Stimulated activated CD8-positive, alpha-beta memory T cell treated with anti-CD3 and anti-CD28 coated beads, Interleukin-15, amount 100 ng/mL, for 24 hours (primary cell): ENCODE results near the gene DAP.
A peak's percentile ranks its signal among the peaks of the same experiment; 100 is the strongest.
"Not testable (repeated sequence)": the region's sequence is repeated elsewhere in the genome, so short reads cannot be mapped to it uniquely, and the experiment has no call there.

Source experiments
- DNase-seq: peaks from one replicate; pipeline ENCODE4 v3.0.0-alpha.2; 2020; ENCODE audit warnings: low read depth

DAP gene

DNA sequence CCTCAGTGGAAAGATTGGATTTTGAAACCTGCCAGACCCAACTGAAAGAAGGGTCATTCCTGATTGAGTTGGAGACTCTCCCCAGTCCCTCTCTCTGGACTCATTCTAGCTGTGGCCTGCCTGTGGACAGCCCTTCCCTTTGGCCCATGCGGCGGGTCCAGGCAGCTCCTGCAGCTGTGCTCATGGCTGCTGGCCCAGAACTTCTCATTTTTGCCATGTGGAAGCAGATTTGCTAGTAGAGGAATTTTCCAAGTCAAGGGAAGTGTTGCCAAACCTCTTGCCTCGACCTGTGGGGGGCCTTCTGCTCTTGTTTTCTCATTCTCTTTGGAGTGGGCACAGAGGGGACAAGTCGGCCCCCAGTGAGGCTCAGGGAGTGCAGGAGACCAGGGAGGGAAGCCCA, 108.0 kb downstream of the DAP start:
- DNase-seq, result no peak

- no peak for DNase-seq
Observed at GRCh38 chr5:10652606-10653005, 108.4 kb downstream of the DAP start.

- DNase-seq, result no peak
Observed at GRCh38 chr5:10652151-10652550, 108.9 kb downstream of the DAP start.

DNA sequence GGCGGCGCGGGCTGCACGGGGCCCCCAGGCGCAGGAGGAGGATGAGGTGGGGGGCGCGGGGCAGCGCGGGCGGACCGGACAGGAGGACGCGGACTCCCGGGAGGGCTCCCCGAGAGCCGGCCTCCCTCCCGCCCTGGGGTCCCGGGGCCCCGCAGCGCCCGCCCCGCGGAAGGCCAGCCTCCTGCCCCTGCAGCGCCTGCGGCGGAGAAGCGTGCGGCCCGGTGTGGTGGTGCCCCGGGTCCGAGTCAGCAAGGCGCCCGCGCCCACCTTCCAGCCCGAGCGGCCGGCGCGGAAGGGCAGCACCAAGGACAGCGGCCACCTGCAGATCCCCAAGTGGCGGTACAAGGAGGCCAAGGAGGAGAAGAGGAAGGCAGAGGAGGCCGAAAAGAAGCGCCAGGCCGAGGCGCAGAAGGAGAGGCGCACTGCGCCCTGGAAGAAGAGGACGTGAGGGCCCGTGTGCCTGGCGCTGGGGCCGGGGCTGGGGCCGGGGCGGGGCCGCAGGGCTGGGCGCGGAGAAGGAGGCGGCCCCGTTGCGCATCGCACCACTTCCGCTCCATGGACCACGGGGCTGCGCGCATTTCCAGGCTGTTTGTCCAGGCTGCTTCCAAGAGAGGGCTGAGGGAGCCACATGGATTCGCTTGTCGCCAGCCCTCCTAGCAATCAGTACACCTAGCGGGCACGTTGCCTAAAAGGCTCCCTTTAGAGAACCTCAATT, 111.2 kb downstream of the DAP start:
- no peak for DNase-seq

- DNase-seq, result no peak
Observed at GRCh38 chr5:10648806-10649665, 112.0 kb downstream of the DAP start.

GRCh38 chr5:10647640-10648039, 113.4 kb downstream of the DAP start:
- no peak for DNase-seq

GRCh38 chr5:10645671-10646070, 115.4 kb downstream of the DAP start:
- no peak for DNase-seq

GRCh38 chr5:10645146-10645545, 115.9 kb downstream of the DAP start:
- no peak for DNase-seq

GRCh38 chr5:10644192-10644591, 116.8 kb downstream of the DAP start:
- DNase-seq, result no peak

DNA sequence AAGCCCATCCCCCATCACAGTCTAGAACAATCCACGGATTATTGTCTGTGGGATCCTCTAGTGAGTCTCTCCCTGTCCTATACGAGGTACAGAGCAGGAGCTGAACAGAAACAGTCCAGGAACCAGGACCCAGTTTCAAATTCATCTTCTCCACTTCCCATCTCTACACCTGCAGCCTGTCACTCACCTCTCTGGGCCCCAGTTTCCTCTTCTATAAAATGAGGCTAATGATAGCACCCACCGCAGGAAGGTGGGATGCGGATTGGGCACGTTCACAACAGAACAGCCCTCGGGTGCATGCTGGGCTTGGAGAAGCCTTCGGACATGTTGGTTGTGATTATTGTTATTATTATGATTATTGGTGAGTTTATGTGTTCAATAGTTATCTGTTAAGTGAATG, 118.7 kb downstream of the DAP start:
- no peak for DNase-seq

- no peak for DNase-seq
Observed at GRCh38 chr5:10639846-10640368, 121.1 kb downstream of the DAP start.

DNA sequence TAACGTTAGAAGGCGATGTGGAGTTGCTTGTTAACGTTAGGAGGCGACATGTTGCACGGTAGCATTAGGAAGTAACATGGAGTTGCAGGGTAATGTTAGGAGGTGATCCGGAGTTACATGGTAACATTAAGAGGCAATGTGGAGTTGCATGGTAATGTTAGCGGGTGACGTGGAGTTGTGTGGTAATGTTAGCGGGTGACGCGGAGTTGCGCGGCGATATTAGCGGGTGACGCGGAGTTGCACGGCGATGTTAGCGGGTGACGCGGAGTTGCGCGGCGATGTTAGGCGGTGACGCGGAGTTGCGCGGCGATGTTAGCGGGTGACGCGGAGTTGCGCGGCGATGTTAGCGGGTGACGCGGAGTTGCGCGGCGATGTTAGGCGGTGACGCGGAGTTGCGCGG, 122.3 kb downstream of the DAP start:
- DNase-seq, result not testable (repeated sequence)

DNA sequence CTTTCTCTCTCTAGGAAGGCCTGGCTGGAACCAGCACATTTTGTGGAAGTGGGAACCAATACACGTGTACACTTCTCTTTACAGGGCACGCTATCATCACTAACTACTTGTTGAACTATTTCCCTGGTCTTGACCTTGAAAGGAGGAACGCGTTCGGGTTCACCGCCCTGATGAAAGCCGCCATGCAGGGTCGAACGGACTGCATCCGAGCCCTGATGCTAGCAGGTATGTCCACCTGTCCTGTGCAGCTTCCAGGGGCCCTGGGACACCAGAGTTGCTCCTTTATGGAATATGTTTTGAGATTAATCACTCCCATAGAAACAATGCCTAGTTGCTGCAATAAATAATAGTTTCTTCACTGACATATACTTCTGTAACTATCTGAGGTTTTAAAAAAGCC, 123.1 kb downstream of the DAP start:
- no peak for DNase-seq

DNA sequence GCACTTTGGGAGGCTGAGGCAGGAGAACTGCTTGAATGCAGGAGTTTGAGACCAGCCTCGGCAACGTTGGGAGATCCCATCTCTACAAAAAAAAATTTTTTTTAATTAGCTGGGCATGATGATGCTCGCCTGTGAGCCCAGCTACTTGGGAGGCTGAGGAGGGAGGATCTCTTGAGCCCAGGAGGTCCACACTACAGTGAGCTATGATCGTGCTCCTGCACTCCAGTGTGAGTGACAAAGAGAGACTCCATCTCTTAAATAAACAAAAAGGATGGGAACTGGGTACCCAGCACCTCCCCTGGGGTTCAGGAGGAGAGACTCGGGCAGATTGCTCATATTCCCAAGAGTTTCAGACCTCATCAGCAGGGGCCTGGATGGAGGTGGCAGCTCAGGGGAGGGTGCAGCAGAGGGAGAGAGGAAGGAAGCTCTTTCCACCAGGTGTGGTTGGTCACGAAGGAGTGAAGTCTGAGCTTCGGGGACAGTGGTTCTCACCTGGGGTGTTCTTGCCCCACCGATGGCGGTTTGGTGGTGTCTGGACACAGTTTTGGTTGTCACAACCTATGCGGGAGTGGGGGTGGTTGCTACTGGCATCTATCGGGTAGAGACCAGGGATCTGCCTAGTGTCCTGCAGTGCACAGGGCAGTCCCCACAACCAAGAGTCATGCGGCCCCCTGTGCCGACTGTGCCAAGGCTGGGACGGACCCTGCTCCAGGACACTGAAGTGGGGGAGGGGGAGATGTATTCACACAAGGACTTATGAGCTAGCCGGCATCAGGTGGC, 124.5 kb downstream of the DAP start:
- DNase-seq, result no peak

DNA sequence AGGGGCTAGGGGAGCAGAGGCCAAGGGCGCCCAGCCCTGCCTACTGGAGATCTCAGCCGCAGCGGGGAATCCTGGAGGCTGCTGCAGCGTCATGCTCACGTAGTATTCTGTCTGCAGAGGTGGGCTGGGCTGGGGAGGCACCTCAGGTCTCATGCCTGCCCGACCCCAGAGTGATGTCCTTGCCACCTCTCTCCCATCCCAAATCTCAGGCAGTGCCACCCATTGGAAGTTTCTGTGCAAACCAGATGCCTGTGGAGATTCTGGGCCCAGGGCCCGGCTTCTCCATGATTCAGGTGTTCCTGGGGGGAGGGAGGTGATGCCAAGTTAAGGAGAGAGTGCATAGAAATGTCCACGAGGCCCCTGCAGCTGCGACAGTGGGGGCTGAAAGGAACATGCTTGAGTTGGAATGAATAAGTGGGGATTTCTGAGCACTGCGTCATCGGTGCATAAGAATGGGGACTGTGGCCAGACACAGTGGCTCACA, 125.1 kb downstream of the DAP start:
- no peak for DNase-seq

- peak; percentile 38 for DNase-seq
Observed at GRCh38 chr5:10635257-10635866, 125.7 kb downstream of the DAP start.

DNA sequence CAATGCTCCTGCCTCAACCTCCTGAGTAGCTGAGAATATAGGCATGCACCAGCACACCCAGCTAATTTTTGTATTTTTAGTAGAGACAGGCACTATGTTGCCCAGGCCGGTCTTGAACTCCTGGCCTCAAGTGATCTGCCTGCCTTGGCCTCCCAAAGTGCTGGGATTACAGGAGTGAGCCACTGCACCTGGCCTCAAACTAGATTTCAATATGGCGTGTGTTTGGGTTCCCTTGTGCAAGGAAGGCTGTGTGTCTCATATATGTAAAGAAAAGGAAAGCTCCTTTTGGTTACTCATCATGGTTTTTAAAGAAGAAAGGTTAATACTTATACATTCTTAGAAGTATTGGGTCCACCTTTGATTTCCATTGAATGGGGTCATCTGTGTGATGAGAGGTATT, 126.5 kb downstream of the DAP start:
- no peak for DNase-seq

DNA sequence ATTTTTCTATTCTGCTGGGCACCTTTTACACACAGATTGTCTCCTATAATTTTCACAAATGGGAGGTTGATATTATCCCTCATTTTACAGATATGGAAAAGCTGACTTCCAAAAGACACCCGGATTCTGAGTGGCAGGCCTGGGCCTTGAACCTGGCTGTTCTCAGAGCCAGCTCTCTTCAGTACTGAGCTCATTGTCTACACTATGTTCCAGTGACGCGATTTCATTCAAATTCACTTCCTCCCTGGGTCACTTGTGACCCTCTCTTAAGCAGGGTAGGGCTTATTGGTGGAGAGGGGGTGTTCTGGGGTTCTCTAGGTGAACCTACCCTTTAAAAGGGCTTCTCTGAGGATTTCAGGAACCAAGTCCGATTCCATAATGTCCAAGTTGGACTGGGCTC, 127.0 kb downstream of the DAP start:
- no peak for DNase-seq

- DNase-seq, result no peak
Observed at GRCh38 chr5:10633271-10634049, 127.6 kb downstream of the DAP start.

GRCh38 chr5:10632110-10632761, 128.8 kb downstream of the DAP start:
- DNase-seq, result peak; percentile 20
